GM23248 (cell line): ENCODE results near the gene OR4D1.

Experiments used
- EZH2 ChIP-seq: fragments of 200-600 bp; sonication (generic); IDR thresholded peaks from 2 replicates; pipeline ENCODE4 v1.6.1; 2018; ENCODE audit warnings: antibody characterized with exemption, mild to moderate bottlenecking; ENCODE audit not compliant: insufficient read depth, poor library complexity, severe bottlenecking
- EZH2phosphoT487 ChIP-seq: fragments of 200-600 bp; sonication (generic); IDR thresholded peaks from 2 replicates; pipeline ENCODE4 v1.6.1; 2018; ENCODE audit warnings: antibody characterized with exemption, moderate library complexity, mild to moderate bottlenecking, low read depth; ENCODE audit not compliant: insufficient read depth

DNA sequence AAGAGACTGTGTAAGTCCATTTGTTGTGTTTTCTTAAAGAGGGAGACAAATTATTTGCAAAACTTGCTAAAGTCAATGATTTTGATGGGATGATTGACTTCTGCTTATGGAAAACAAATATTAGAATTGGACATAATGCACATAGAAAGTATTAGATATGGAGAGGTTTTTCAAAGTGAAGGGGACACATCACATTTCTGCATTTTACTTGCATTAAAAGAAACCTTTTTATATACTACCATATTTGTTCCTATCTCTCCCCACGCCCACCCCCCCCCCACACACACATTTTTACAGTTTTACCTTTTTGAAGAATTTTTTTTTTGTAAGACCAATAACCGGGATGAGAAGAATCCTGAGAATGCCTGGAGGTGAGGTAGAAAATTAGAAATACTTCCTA lies 10.0 kb downstream of the OR4D1 start:
- TF ChIP-seq EZH2phosphoT487, result no peak
- TF ChIP-seq EZH2, result no peak
